ENCODE data around the gene ATXN7L3B.

DNA sequence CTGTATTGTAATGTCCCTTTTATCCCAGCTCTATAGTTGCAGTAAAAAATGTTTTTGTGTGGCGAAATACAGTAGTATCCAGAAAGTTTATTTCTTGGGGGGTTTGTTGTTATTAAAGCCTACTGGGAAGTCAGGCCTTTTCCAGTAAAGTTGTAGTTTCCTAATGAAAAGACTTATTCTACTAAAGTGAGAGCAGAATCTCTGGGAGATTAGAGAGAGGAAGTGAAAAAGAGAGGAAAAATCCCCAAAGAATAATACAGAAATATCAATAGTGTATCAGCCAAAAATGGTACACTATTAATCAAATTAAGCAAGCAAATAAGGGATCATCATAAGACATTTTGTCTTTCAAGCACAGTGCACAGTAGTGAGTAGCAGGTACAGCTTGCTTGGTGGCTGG is 46.3 kb upstream of the ATXN7L3B start:
- TF ChIP-seq, protein P1, sequence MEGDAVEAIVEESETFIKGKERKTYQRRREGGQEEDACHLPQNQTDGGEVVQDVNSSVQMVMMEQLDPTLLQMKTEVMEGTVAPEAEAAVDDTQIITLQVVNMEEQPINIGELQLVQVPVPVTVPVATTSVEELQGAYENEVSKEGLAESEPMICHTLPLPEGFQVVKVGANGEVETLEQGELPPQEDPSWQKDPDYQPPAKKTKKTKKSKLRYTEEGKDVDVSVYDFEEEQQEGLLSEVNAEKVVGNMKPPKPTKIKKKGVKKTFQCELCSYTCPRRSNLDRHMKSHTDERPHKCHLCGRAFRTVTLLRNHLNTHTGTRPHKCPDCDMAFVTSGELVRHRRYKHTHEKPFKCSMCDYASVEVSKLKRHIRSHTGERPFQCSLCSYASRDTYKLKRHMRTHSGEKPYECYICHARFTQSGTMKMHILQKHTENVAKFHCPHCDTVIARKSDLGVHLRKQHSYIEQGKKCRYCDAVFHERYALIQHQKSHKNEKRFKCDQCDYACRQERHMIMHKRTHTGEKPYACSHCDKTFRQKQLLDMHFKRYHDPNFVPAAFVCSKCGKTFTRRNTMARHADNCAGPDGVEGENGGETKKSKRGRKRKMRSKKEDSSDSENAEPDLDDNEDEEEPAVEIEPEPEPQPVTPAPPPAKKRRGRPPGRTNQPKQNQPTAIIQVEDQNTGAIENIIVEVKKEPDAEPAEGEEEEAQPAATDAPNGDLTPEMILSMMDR (conservative IDR thresholded peaks at IDR 0.05; ENCODE audit: low read length) = no peak
- TF ChIP-seq EZH2phosphoT487 (IDR thresholded peaks at IDR 0.05; ENCODE audit: borderline replicate concordance, low read depth, low read length) = no peak
